Stimulated activated naive CD4-positive, alpha-beta T cell (primary cell): ENCODE results near the gene TCEA2.

Experiments
- DNase-seq, 6 experiments: peaks; one replicate each; lab custom pipeline; 2025; lab: John Stamatoyannopoulos, UW

The TCEA2 gene

GRCh38 chr20:64065062-64065973, 2.3 kb downstream of the TCEA2 start:
- peak in 1 of 6 experiments; percentile 25 for DNase-seq

GRCh38 chr20:64065974-64066343, 3.0 kb downstream of the TCEA2 start:
- peak in 4 of 6 experiments; percentile 21 to 40 (median 28) for DNase-seq

- DNase-seq, result no peak
Observed at GRCh38 chr20:64067005-64067632, 4.1 kb downstream of the TCEA2 start.

GRCh38 chr20:64067733-64068307, 4.8 kb downstream of the TCEA2 start:
- DNase-seq, result no peak

- DNase-seq, result no peak
Observed at GRCh38 chr20:64068386-64069208, 5.6 kb downstream of the TCEA2 start.

- DNase-seq, result no peak
Observed at GRCh38 chr20:64069209-64069613, 6.2 kb downstream of the TCEA2 start.

- no peak for DNase-seq
Observed at GRCh38 chr20:64069614-64070243, 6.7 kb downstream of the TCEA2 start.

- no peak for DNase-seq
Observed at GRCh38 chr20:64070244-64070993, 7.4 kb downstream of the TCEA2 start.

GRCh38 chr20:64071341-64072332, 8.6 kb downstream of the TCEA2 start:
- DNase-seq, result no peak

GRCh38 chr20:64072498-64073063, 9.6 kb downstream of the TCEA2 start:
- DNase-seq, result no peak

- DNase-seq, result no peak
Observed at GRCh38 chr20:64073476-64074183, 10.6 kb downstream of the TCEA2 start.

- no peak for DNase-seq
Observed at GRCh38 chr20:64074184-64074789, 11.3 kb downstream of the TCEA2 start.

GRCh38 chr20:64074963-64075362, 12.0 kb downstream of the TCEA2 start:
- DNase-seq, result no peak

- no peak for DNase-seq
Observed at GRCh38 chr20:64075556-64075955, 12.6 kb downstream of the TCEA2 start.

GRCh38 chr20:64076061-64076997, 13.3 kb downstream of the TCEA2 start:
- DNase-seq, result no peak

- DNase-seq, result peak in 3 of 6 experiments; percentile 9 to 44 (median 22)
Observed at GRCh38 chr20:64077094-64077493, 14.1 kb downstream of the TCEA2 start.

GRCh38 chr20:64077541-64077875, 14.5 kb downstream of the TCEA2 start:
- DNase-seq, result peak in 1 of 6 experiments; percentile 49
